IMR-90 (cell line): ENCODE results near the gene CDH2.

Source experiments
- BHLHE40 ChIP-seq: fragments of 150-350 bp; IDR thresholded peaks from 2 replicates; pipeline ENCODE4 v1.6.1; 2016; ENCODE audit warnings: mild to moderate bottlenecking, low read depth, low read length
- CEBPB ChIP-seq: IDR thresholded peaks from 2 replicates; pipeline ENCODE4 v1.6.1; 2012; ENCODE audit warnings: low read depth, low read length, improper control_type of control experiment
- MAZ ChIP-seq: IDR thresholded peaks from 2 replicates; pipeline ENCODE4 v1.6.1; 2012; ENCODE audit warnings: low read depth, mild to moderate bottlenecking, low read length, improper control_type of control experiment, moderate library complexity, borderline replicate concordance
- MXI1 ChIP-seq: IDR thresholded peaks from 2 replicates; pipeline ENCODE4 v1.6.1; 2012; ENCODE audit warnings: low read depth, mild to moderate bottlenecking, low read length, moderate library complexity, borderline replicate concordance
- POLR2A ChIP-seq: IDR thresholded peaks from 2 replicates; pipeline ENCODE4 v1.6.1; 2012; ENCODE audit warnings: mild to moderate bottlenecking, low read depth, low read length
- RFX5 ChIP-seq: IDR thresholded peaks from 2 replicates; pipeline ENCODE4 v1.8.0; 2012; ENCODE audit warnings: low read depth, mild to moderate bottlenecking, low read length, moderate library complexity
- SMC3 ChIP-seq: fragments of 150-350 bp; IDR thresholded peaks from 2 replicates; pipeline ENCODE4 v1.6.1; 2016; ENCODE audit warnings: low read depth, mild to moderate bottlenecking, antibody characterized with exemption, low read length, moderate library complexity
- TF ChIP-seq, protein P1 (sequence below): conservative IDR thresholded peaks from 2 replicates; pipeline ENCODE4 v1.5.1; 2012; ENCODE audit warnings: mild to moderate bottlenecking, low read depth, low read length, improper control_type of control experiment
- TF ChIP-seq, protein P2 (sequence below): fragments of 150-350 bp; IDR thresholded peaks from 2 replicates; pipeline ENCODE4 v1.6.1; 2017; ENCODE audit warnings: mild to moderate bottlenecking, antibody characterized with exemption, low read length, low read depth
- TF ChIP-seq, protein P3 (sequence below): fragments of 150-350 bp; IDR thresholded peaks from 2 replicates; pipeline ENCODE4 v1.6.1; 2016; ENCODE audit warnings: low read depth, mild to moderate bottlenecking, low read length, moderate library complexity, borderline replicate concordance

DNA sequence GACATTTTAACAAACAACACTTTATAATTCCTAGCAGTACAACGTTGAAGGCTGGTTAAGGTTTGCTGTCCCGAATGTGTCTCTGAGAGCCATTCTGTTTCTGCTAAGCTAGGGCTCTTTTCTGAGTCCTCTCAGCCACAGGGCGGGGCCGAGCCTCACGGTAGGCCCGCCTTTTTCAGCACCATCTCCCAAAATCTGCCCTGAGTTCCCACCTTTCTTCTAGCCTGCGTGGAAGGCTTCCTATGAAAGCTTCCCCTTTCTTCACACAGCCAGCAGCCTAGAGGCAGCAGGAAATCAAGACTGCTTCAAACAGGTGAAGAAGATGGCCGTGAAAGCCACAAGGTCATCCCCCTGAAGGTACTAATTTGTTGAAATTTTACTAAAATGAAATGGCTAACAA, 255.5 kb downstream of the CDH2 start:
- no peak for TF ChIP-seq POLR2A
- no peak for TF ChIP-seq MXI1
- TF ChIP-seq, protein P1, sequence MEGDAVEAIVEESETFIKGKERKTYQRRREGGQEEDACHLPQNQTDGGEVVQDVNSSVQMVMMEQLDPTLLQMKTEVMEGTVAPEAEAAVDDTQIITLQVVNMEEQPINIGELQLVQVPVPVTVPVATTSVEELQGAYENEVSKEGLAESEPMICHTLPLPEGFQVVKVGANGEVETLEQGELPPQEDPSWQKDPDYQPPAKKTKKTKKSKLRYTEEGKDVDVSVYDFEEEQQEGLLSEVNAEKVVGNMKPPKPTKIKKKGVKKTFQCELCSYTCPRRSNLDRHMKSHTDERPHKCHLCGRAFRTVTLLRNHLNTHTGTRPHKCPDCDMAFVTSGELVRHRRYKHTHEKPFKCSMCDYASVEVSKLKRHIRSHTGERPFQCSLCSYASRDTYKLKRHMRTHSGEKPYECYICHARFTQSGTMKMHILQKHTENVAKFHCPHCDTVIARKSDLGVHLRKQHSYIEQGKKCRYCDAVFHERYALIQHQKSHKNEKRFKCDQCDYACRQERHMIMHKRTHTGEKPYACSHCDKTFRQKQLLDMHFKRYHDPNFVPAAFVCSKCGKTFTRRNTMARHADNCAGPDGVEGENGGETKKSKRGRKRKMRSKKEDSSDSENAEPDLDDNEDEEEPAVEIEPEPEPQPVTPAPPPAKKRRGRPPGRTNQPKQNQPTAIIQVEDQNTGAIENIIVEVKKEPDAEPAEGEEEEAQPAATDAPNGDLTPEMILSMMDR: no peak
- no peak for TF ChIP-seq SMC3
- TF ChIP-seq, protein P2, sequence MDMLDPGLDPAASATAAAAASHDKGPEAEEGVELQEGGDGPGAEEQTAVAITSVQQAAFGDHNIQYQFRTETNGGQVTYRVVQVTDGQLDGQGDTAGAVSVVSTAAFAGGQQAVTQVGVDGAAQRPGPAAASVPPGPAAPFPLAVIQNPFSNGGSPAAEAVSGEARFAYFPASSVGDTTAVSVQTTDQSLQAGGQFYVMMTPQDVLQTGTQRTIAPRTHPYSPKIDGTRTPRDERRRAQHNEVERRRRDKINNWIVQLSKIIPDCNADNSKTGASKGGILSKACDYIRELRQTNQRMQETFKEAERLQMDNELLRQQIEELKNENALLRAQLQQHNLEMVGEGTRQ: no peak
- TF ChIP-seq MAZ: no peak
- no peak for TF ChIP-seq RFX5
- no peak for TF ChIP-seq BHLHE40
- TF ChIP-seq CEBPB: no peak
- TF ChIP-seq, protein P3, sequence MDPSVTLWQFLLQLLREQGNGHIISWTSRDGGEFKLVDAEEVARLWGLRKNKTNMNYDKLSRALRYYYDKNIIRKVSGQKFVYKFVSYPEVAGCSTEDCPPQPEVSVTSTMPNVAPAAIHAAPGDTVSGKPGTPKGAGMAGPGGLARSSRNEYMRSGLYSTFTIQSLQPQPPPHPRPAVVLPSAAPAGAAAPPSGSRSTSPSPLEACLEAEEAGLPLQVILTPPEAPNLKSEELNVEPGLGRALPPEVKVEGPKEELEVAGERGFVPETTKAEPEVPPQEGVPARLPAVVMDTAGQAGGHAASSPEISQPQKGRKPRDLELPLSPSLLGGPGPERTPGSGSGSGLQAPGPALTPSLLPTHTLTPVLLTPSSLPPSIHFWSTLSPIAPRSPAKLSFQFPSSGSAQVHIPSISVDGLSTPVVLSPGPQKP: no peak
